ENCODE results near the gene PDE4D. TPM values are rescaled to one million over a fixed set of nuclear protein-coding genes. Genes with fewer than 3 reads are reported as not detected.

The PDE4D gene
- polyA plus RNA-seq, 1 donor (not counting 4 experiments of a cell fraction or from before 2014, with no cell fraction given): 3.6 TPM

DNA sequence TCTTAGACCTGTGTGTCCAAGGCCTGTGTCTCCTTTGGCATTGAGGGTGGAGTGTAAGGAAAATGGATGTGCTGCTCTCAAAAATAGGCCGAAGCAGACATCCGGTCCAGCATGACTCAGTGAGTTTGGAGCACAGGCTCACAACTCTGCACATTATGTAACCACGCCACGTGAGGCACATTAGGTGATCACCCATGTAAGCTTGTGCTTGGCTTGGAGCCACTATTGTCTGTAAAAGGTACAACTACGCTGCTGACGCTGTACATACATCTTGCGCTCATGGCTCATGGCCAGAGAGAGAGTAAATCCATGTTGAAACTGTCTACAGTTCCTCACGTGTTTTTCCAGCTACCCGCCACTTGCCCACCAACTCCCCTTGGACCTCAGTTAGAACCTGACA, 177.5 kb downstream of the PDE4D start:
- no peaks in the 10 kb centered on the region for H3K36me3 ChIP-seq (ENCODE audit: control insufficient read depth in 2 of 2, extremely low read depth in 1 of 2, insufficient read depth in 2 of 2, low read length in 2 of 2)
- no peak overlapping the region for H3K4me2 ChIP-seq (ENCODE audit: control insufficient read depth, extremely low read depth, insufficient read depth, low read depth, low read length)
- no peaks in the 10 kb centered on the region for H3K27me3 ChIP-seq (ENCODE audit: control insufficient read depth, extremely low read depth, insufficient read depth, low read length)
- H3K9ac ChIP-seq (ENCODE audit: control insufficient read depth, extremely low read depth, insufficient read depth, low read length): no peak overlapping the region
- peaks cover 4% of the 10 kb centered on the region for H3K9me3 ChIP-seq (ENCODE audit: control insufficient read depth, low read depth, low read length)
- no peak overlapping the region for H3K27ac ChIP-seq (ENCODE audit: control insufficient read depth, insufficient read depth, low read length)
- no peak for DNase-seq (ENCODE audit: low read depth, low spot score)
- dilution Hi-C loops (cut with MboI; ENCODE audit: extremely low pct_ligation_motif_present, low sequenced_read_pairs): no loop called here
- no peaks in the 10 kb centered on the region for H3K9me1 ChIP-seq (ENCODE audit: control insufficient read depth, extremely low read depth, insufficient read depth, low read length)
- H2AFZ ChIP-seq (ENCODE audit: control insufficient read depth, low read length): no peak overlapping the region
- H3K4me3 ChIP-seq (ENCODE audit: control insufficient read depth in 2 of 3, extremely low read depth in 1 of 3, insufficient read depth in 2 of 3, low read depth in 1 of 3, low read length in 3 of 3): no peak overlapping the region
- TF ChIP-seq, protein P1, sequence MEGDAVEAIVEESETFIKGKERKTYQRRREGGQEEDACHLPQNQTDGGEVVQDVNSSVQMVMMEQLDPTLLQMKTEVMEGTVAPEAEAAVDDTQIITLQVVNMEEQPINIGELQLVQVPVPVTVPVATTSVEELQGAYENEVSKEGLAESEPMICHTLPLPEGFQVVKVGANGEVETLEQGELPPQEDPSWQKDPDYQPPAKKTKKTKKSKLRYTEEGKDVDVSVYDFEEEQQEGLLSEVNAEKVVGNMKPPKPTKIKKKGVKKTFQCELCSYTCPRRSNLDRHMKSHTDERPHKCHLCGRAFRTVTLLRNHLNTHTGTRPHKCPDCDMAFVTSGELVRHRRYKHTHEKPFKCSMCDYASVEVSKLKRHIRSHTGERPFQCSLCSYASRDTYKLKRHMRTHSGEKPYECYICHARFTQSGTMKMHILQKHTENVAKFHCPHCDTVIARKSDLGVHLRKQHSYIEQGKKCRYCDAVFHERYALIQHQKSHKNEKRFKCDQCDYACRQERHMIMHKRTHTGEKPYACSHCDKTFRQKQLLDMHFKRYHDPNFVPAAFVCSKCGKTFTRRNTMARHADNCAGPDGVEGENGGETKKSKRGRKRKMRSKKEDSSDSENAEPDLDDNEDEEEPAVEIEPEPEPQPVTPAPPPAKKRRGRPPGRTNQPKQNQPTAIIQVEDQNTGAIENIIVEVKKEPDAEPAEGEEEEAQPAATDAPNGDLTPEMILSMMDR (optimal IDR thresholded peaks at IDR 0.05 in 1 of 3, IDR thresholded peaks at IDR 0.05 in 1 of 3, conservative IDR thresholded peaks at IDR 0.05 in 1 of 3; ENCODE audit: extremely low read depth in 1 of 3, insufficient read depth in 2 of 3, low read length in 3 of 3): no peak
- no peak for TF ChIP-seq EZH2 (IDR thresholded peaks at IDR 0.05; ENCODE audit: low read length)
- H4K20me1 ChIP-seq (ENCODE audit: control insufficient read depth, extremely low read depth, insufficient read depth, low read length): peaks cover 3% of the 10 kb centered on the region
- no peak for FAIRE-seq
- H3K4me1 ChIP-seq (ENCODE audit: control insufficient read depth, extremely low read depth, insufficient read depth, low read length): no peaks in the 10 kb centered on the region
- H3K79me2 ChIP-seq (ENCODE audit: control insufficient read depth, insufficient read depth, low read length): no peaks in the 10 kb centered on the region

DNA sequence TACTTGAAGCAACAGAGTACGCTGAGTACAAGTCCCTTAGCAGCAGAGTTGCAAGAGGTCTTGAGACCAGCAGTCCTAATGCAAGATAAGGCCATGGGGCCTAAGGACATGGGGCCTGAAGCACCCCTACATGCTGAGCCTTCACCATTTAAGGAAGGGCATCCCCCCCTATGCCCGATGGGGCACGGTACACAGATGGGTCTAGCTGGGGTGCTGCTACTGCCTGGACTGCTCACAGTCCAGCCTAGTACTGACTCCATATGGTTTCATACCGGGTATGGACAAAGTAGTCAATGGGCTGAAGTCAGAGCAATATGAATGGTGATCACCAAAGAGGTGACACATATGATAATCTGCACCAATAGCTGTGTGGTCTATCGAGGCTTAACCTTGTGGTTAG, 178.3 kb downstream of the PDE4D start:
- Histone ChIP-seq H3K79me2 (ENCODE audit: control insufficient read depth, insufficient read depth, low read length) (no peaks in the 10 kb centered on the region), H3K27me3 (ENCODE audit: control insufficient read depth, extremely low read depth, insufficient read depth, low read length) (no peaks in the 10 kb centered on the region), H3K9me1 (ENCODE audit: control insufficient read depth, extremely low read depth, insufficient read depth, low read length) (no peaks in the 10 kb centered on the region), H2AFZ (ENCODE audit: control insufficient read depth, low read length) (no peak overlapping the region), H3K4me2 (ENCODE audit: control insufficient read depth, extremely low read depth, insufficient read depth, low read depth, low read length) (no peak overlapping the region), H3K27ac (ENCODE audit: control insufficient read depth, insufficient read depth, low read length) (no peak overlapping the region), H3K9ac (ENCODE audit: control insufficient read depth, extremely low read depth, insufficient read depth, low read length) (no peak overlapping the region), H3K4me3 (ENCODE audit: control insufficient read depth in 2 of 3, extremely low read depth in 1 of 3, insufficient read depth in 2 of 3, low read depth in 1 of 3, low read length in 3 of 3) (no peak overlapping the region), H3K36me3 (ENCODE audit: control insufficient read depth in 2 of 2, extremely low read depth in 1 of 2, insufficient read depth in 2 of 2, low read length in 2 of 2) (no peaks in the 10 kb centered on the region), H4K20me1 (ENCODE audit: control insufficient read depth, extremely low read depth, insufficient read depth, low read length) (peaks cover 3% of the 10 kb centered on the region), H3K9me3 (ENCODE audit: control insufficient read depth, low read depth, low read length) (peaks cover 4% of the 10 kb centered on the region), H3K4me1 (ENCODE audit: control insufficient read depth, extremely low read depth, insufficient read depth, low read length) (peaks cover under 1% of the 10 kb centered on the region)
- dilution Hi-C loops (cut with MboI; ENCODE audit: extremely low pct_ligation_motif_present, low sequenced_read_pairs): no loop called here
- TF ChIP-seq, protein P1 (optimal IDR thresholded peaks at IDR 0.05 in 1 of 3, IDR thresholded peaks at IDR 0.05 in 1 of 3, conservative IDR thresholded peaks at IDR 0.05 in 1 of 3; ENCODE audit: extremely low read depth in 1 of 3, insufficient read depth in 2 of 3, low read length in 3 of 3): no peak
- no peak for TF ChIP-seq EZH2 (IDR thresholded peaks at IDR 0.05; ENCODE audit: low read length)
- FAIRE-seq (no peak), DNase-seq (ENCODE audit: low read depth, low spot score) (no peak)
